NB4 (cell line): ENCODE measurements around the gene FAM162B.

Experiments
- POLR2A ChIP-seq: IDR thresholded peaks from 2 replicates; pipeline ENCODE4 v1.6.1; 2011; ENCODE audit warnings: mild to moderate bottlenecking; ENCODE audit not compliant: insufficient read length; ENCODE audit errors: extremely low read depth
- TF ChIP-seq, protein P1 (sequence below): IDR thresholded peaks from one replicate; pipeline ENCODE4 v1.5.1; 2012; ENCODE audit warnings: low read depth, low read length
- TF ChIP-seq, protein P2 (sequence below): IDR thresholded peaks from 2 replicates; pipeline ENCODE4 v1.6.1; 2011; ENCODE audit warnings: low read depth, low read length

DNA sequence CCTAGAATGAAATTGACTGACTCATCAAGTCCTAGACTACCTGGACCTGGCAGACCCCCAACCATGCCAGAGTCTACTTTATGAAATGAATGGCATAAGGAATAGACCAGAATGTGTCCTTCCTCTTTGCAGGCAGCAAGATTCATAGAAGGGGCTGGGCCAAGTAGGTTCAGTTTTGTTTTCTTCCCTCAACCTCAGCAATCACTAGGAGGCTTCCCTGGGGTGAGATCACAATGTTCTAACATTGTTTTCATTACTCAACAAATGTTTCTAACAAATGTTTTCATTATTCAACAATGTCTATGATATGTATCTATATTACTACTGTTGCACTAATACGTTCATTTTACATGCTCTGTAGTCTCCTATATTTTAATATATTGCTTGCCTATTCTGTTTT, 8.4 kb upstream of the FAM162B start:
- TF ChIP-seq, protein P1, sequence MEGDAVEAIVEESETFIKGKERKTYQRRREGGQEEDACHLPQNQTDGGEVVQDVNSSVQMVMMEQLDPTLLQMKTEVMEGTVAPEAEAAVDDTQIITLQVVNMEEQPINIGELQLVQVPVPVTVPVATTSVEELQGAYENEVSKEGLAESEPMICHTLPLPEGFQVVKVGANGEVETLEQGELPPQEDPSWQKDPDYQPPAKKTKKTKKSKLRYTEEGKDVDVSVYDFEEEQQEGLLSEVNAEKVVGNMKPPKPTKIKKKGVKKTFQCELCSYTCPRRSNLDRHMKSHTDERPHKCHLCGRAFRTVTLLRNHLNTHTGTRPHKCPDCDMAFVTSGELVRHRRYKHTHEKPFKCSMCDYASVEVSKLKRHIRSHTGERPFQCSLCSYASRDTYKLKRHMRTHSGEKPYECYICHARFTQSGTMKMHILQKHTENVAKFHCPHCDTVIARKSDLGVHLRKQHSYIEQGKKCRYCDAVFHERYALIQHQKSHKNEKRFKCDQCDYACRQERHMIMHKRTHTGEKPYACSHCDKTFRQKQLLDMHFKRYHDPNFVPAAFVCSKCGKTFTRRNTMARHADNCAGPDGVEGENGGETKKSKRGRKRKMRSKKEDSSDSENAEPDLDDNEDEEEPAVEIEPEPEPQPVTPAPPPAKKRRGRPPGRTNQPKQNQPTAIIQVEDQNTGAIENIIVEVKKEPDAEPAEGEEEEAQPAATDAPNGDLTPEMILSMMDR: no peak
- TF ChIP-seq POLR2A: no peak
- TF ChIP-seq, protein P2, sequence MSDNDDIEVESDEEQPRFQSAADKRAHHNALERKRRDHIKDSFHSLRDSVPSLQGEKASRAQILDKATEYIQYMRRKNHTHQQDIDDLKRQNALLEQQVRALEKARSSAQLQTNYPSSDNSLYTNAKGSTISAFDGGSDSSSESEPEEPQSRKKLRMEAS: no peak
